HCT116 (cell line): ENCODE results near the gene CROT. TPM values are rescaled to one million over a fixed set of nuclear protein-coding genes. Genes with fewer than 3 reads are reported as not detected.

ENCODE experiments used
- ATAC-seq: fragments of 200-7000 bp; cut with Tn5 transposase; 2 replicates; pipeline ENCODE4 v1.9.1; 2020; ENCODE audit warnings: mild to moderate bottlenecking, moderate library complexity
- BruUV-seq: library from RNA; stranded (reverse); fragments of 400-500 nt; replicated peaks from 2 replicates; lab custom pipeline; 2021; lab: Mats Ljungman, UMichigan
- CTCF ChIA-PET: fragments of 300-600 bp; sonication (Branson Sonifier 250); formaldehyde crosslinking; loops from one replicate; lab custom pipeline; 2021; ENCODE audit warnings: antibody characterized with exemption; lab: Charles Lee
- POLR2A ChIA-PET: fragments of 300-600, 350-600 bp; sonication (Branson Sonifier 250); formaldehyde crosslinking; loops from one replicate; lab custom pipeline; 2021; ENCODE audit warnings: antibody characterized with exemption; lab: Charles Lee
- RAD21 ChIA-PET, 2 experiments: fragments of 300-600 bp; sonication (Branson Sonifier 250); formaldehyde crosslinking; loops; one replicate each; lab custom pipeline; 2023; ENCODE audit warnings: low total read pairs in 2 of 2; ENCODE audit not compliant: uncharacterized antibody in 2 of 2, unreplicated experiment in 2 of 2, low non-redundant PET in 1 of 2; lab: Charles Lee
- DNase-seq: peaks from one replicate; pipeline ENCODE4 v3.0.0-alpha.2; 2010; ENCODE audit warnings: low read depth, low spot score
- H2AFZ ChIP-seq: fragments of 200-600 bp; shearing (Covaris generic), sonication (generic); 2 replicates; pipeline ENCODE4 v1.6.1; 2017; ENCODE audit warnings: low read depth, mixed run types, mixed read lengths, antibody characterized with exemption, low read length; ENCODE audit not compliant: poor library complexity, severe bottlenecking
- H3K27ac ChIP-seq: 2 replicates; pipeline ENCODE4 v1.5.1; 2012; ENCODE audit warnings: low read depth, low read length
- H3K27me3 ChIP-seq: fragments of 200-600 bp; sonication (generic); 2 replicates; pipeline ENCODE4 v1.6.1; 2016; ENCODE audit warnings: mixed run types, low read length, mixed read lengths; ENCODE audit not compliant: insufficient read depth
- H3K36me3 ChIP-seq, 2 experiments: fragments of 200-500 bp in 1 of 2; fragments of 200-600 bp in 1 of 2; sonication (Bioruptor generic) in 1 of 2; sonication (generic) in 1 of 2; 2 replicates each; pipeline versions ENCODE4 v1.5.1 to v1.6.1; 2014 to 2016; ENCODE audit warnings: low read length in 2 of 2, inconsistent platforms in 1 of 2, mixed read lengths in 1 of 2, mixed run types in 1 of 2; ENCODE audit not compliant: insufficient read depth in 2 of 2, control insufficient read depth in 1 of 2
- H3K4me1 ChIP-seq, 2 experiments: fragments of 200-600 bp in 1 of 2; sonication (generic) in 1 of 2; 2 replicates each; pipeline versions ENCODE4 v1.5.1 to v1.6.1; 2012 to 2017; ENCODE audit warnings: low read length in 2 of 2, inconsistent platforms in 1 of 2, mild to moderate bottlenecking in 1 of 2, mixed read lengths in 1 of 2, mixed run types in 1 of 2, moderate library complexity in 1 of 2; ENCODE audit not compliant: insufficient read depth in 2 of 2, control insufficient read depth in 1 of 2
- H3K4me2 ChIP-seq: fragments of 200-600 bp; sonication (generic); 2 replicates; pipeline ENCODE4 v1.6.1; 2017; ENCODE audit warnings: mixed run types, low read length, mixed read lengths
- H3K4me3 ChIP-seq, 2 experiments: fragments of 200-600 bp in 1 of 2; sonication (generic) in 1 of 2; replicated peaks in 1 of 2; 2 replicates each; pipeline ENCODE4 v1.5.1; 2011 to 2016; ENCODE audit warnings: low read length in 2 of 2, control low read depth in 1 of 2, low read depth in 1 of 2, mild to moderate bottlenecking in 1 of 2, mixed read lengths in 1 of 2, mixed run types in 1 of 2
- H3K79me2 ChIP-seq: fragments of 200-600 bp; sonication (generic); 2 replicates; pipeline ENCODE4 v1.6.1; 2017; ENCODE audit warnings: mild to moderate bottlenecking, mixed run types, low read length, moderate library complexity, mixed read lengths; ENCODE audit not compliant: insufficient read depth
- H3K9ac ChIP-seq: fragments of 200-600 bp; sonication (generic); 2 replicates; pipeline ENCODE4 v1.6.1; 2016; ENCODE audit warnings: low read length, mixed read lengths
- H3K9me2 ChIP-seq: fragments of 200-600 bp; sonication (generic), shearing (Covaris generic); 2 replicates; pipeline ENCODE4 v1.6.1; 2017; ENCODE audit warnings: mixed run types, mild to moderate bottlenecking, moderate library complexity; ENCODE audit not compliant: insufficient read depth
- H3K9me3 ChIP-seq, 2 experiments: fragments of 200-500 bp in 1 of 2; fragments of 200-600 bp in 1 of 2; sonication (Bioruptor generic) in 1 of 2; sonication (generic) in 1 of 2; 2 replicates each; pipeline ENCODE4 v1.6.1; 2014 to 2017; ENCODE audit warnings: low read length in 2 of 2, mixed read lengths in 2 of 2, inconsistent platforms in 1 of 2, low read depth in 1 of 2, mild to moderate bottlenecking in 1 of 2, mixed run types in 1 of 2, moderate library complexity in 1 of 2; ENCODE audit not compliant: control insufficient read depth in 1 of 2, insufficient read depth in 1 of 2
- H4K20me1 ChIP-seq: fragments of 200-600 bp; sonication (generic), shearing (Covaris generic); 2 replicates; pipeline ENCODE4 v1.6.1; 2017; ENCODE audit warnings: mixed run types, mild to moderate bottlenecking, moderate library complexity; ENCODE audit not compliant: insufficient read depth
- EGR1 ChIP-seq: IDR thresholded peaks from 2 replicates; pipeline ENCODE4 v1.6.1; 2012; ENCODE audit warnings: low read depth
- EZH2 ChIP-seq: fragments of 200-600 bp; sonication (generic); IDR thresholded peaks from 2 replicates; pipeline ENCODE4 v1.6.1; 2017; ENCODE audit warnings: antibody characterized with exemption, mixed run types
- JUND ChIP-seq: IDR thresholded peaks from 2 replicates; pipeline ENCODE4 v1.6.1; 2012
- POLR2A ChIP-seq: IDR thresholded peaks from 2 replicates; pipeline ENCODE4 v1.7.0; 2011; ENCODE audit warnings: borderline replicate concordance; ENCODE audit not compliant: insufficient read depth, insufficient read length; ENCODE audit errors: extremely low read depth
- SP1 ChIP-seq: IDR thresholded peaks from 2 replicates; pipeline ENCODE4 v1.6.1; 2012; ENCODE audit warnings: low read depth
- YY1 ChIP-seq: IDR thresholded peaks from 2 replicates; pipeline ENCODE4 v1.6.1; 2011; ENCODE audit warnings: low read length, low read depth, moderate library complexity, mild to moderate bottlenecking; ENCODE audit not compliant: insufficient replicate concordance; ENCODE audit errors: extremely low read depth
- ZFX ChIP-seq: fragments of 450-650 bp; IDR thresholded peaks from 2 replicates; pipeline ENCODE4 v1.6.1; 2017
- ZNF274 ChIP-seq: fragments of 200-500 bp; sonication (Bioruptor generic); IDR thresholded peaks from 2 replicates; pipeline ENCODE4 v1.6.1; 2014; ENCODE audit warnings: mild to moderate bottlenecking, low read depth, low read length, inconsistent platforms
- intact Hi-C: fragments of 100-400 bp; cut with micrococcal nuclease; formaldehyde crosslinking; loops from 2 replicates; pipeline ENCODE4 v1.10.0; 2022
- total RNA-seq: library from RNA; stranded (reverse); gene quantifications from one replicate; pipeline ENCODE4 v1.2.1, GENCODE V29; 2021; ENCODE audit not compliant: unreplicated experiment
- TF ChIP-seq, protein P1 (sequence below): IDR thresholded peaks from 2 replicates; pipeline ENCODE4 v1.6.1; 2012
- TF ChIP-seq, protein P2 (sequence below): IDR thresholded peaks from 2 replicates; pipeline ENCODE4 v1.6.1; 2011; ENCODE audit warnings: mild to moderate bottlenecking, low read length, moderate library complexity; ENCODE audit not compliant: insufficient replicate concordance; ENCODE audit errors: extremely low read depth
- TF ChIP-seq, protein P3 (sequence below): IDR thresholded peaks from 2 replicates; pipeline ENCODE4 v1.6.1; 2012
- TF ChIP-seq, protein P4 (sequence below): IDR thresholded peaks from 2 replicates; pipeline ENCODE4 v1.6.1; 2012; ENCODE audit warnings: low read depth

Gene CROT
- total RNA-seq, 1 experiment from 2014 or later = 0.07 TPM

DNA sequence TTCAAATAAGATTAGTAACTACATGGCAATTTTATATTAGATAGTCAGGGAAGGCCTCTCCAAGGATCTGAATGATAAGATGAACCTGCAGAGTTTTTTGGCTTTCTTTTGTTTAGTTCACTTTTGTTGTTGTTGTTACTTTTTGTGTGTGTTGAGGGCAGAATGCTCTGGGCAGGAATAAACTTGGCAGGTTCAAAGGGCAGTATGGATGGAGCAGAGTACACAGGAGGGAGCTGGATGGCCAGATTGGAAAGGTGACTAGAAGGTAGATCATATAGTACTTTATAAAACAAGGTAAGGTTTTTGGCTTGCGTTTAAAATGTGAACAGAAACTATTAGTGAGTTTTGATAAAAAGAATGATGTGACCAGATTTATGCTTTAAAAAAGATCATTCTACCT, 17.9 kb downstream of the CROT start:
- no peak overlapping the region for H3K4me2 ChIP-seq
- H2AFZ ChIP-seq = no peak overlapping the region
- no peaks in the 10 kb centered on the region for H3K4me1 ChIP-seq
- no TSS peak for BruUV-seq
- ATAC-seq (no peak), DNase-seq (no peak)
- H3K27me3 ChIP-seq = no peaks in the 10 kb centered on the region
- no peak overlapping the region for H3K9ac ChIP-seq
- H3K27ac ChIP-seq = no peak overlapping the region
- intact Hi-C loops = no loop called here
- no peaks in the 10 kb centered on the region for H3K9me3 ChIP-seq
- ChIA-PET POLR2A (no interaction called here), RAD21 (no interaction called here), CTCF (no interaction called here)
- no peaks in the 10 kb centered on the region for H3K9me2 ChIP-seq
- H3K79me2 ChIP-seq = no peaks in the 10 kb centered on the region
- H3K4me3 ChIP-seq = no peak overlapping the region
- no peaks in the 10 kb centered on the region for H4K20me1 ChIP-seq
- TF ChIP-seq ZNF274 (no peak), EGR1 (no peak), POLR2A (no peak)
- TF ChIP-seq, protein P1, sequence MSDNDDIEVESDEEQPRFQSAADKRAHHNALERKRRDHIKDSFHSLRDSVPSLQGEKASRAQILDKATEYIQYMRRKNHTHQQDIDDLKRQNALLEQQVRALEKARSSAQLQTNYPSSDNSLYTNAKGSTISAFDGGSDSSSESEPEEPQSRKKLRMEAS = no peak
- TF ChIP-seq, protein P2, sequence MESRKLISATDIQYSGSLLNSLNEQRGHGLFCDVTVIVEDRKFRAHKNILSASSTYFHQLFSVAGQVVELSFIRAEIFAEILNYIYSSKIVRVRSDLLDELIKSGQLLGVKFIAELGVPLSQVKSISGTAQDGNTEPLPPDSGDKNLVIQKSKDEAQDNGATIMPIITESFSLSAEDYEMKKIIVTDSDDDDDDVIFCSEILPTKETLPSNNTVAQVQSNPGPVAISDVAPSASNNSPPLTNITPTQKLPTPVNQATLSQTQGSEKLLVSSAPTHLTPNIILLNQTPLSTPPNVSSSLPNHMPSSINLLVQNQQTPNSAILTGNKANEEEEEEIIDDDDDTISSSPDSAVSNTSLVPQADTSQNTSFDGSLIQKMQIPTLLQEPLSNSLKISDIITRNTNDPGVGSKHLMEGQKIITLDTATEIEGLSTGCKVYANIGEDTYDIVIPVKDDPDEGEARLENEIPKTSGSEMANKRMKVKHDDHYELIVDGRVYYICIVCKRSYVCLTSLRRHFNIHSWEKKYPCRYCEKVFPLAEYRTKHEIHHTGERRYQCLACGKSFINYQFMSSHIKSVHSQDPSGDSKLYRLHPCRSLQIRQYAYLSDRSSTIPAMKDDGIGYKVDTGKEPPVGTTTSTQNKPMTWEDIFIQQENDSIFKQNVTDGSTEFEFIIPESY = no peak
- no peaks in the 10 kb centered on the region for H3K36me3 ChIP-seq

DNA sequence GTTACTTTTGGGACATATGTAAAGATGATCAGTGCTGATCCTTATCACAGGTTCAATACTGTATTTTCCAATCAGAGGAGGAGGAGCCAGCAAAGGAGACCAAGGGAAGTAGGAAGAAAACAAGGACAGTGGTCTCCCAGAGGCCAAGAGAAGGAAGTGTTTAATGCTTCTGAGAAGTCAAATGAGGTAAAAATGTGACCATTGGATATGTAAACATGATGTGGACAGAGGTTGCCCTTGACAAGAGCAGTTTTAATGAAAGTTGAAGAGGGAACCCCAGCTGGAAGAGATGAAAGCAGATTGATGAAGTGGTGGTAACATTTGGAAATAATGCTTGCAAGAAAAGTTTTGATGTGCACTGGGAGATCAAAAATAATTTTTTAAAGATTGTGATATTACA, 18.8 kb downstream of the CROT start:
- Histone ChIP-seq H3K4me1 (no peaks in the 10 kb centered on the region), H3K4me3 (no peak overlapping the region), H3K27ac (no peak overlapping the region), H3K9ac (no peak overlapping the region), H2AFZ (no peak overlapping the region), H3K9me3 (no peaks in the 10 kb centered on the region), H3K36me3 (no peaks in the 10 kb centered on the region), H3K79me2 (no peaks in the 10 kb centered on the region), H3K4me2 (no peak overlapping the region), H4K20me1 (no peaks in the 10 kb centered on the region), H3K27me3 (no peaks in the 10 kb centered on the region), H3K9me2 (no peaks in the 10 kb centered on the region)
- BruUV-seq = no TSS peak
- RAD21 ChIA-PET = no interaction called here
- DNase-seq (no peak), ATAC-seq (no peak)
- TF ChIP-seq EZH2 = no peak
- no peak for TF ChIP-seq SP1
- TF ChIP-seq EGR1 = no peak
- TF ChIP-seq, protein P3, sequence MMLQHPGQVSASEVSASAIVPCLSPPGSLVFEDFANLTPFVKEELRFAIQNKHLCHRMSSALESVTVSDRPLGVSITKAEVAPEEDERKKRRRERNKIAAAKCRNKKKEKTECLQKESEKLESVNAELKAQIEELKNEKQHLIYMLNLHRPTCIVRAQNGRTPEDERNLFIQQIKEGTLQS = no peak
- TF ChIP-seq ZFX = no peak
- no peak for TF ChIP-seq POLR2A
- TF ChIP-seq YY1 = no peak
- TF ChIP-seq, protein P4, sequence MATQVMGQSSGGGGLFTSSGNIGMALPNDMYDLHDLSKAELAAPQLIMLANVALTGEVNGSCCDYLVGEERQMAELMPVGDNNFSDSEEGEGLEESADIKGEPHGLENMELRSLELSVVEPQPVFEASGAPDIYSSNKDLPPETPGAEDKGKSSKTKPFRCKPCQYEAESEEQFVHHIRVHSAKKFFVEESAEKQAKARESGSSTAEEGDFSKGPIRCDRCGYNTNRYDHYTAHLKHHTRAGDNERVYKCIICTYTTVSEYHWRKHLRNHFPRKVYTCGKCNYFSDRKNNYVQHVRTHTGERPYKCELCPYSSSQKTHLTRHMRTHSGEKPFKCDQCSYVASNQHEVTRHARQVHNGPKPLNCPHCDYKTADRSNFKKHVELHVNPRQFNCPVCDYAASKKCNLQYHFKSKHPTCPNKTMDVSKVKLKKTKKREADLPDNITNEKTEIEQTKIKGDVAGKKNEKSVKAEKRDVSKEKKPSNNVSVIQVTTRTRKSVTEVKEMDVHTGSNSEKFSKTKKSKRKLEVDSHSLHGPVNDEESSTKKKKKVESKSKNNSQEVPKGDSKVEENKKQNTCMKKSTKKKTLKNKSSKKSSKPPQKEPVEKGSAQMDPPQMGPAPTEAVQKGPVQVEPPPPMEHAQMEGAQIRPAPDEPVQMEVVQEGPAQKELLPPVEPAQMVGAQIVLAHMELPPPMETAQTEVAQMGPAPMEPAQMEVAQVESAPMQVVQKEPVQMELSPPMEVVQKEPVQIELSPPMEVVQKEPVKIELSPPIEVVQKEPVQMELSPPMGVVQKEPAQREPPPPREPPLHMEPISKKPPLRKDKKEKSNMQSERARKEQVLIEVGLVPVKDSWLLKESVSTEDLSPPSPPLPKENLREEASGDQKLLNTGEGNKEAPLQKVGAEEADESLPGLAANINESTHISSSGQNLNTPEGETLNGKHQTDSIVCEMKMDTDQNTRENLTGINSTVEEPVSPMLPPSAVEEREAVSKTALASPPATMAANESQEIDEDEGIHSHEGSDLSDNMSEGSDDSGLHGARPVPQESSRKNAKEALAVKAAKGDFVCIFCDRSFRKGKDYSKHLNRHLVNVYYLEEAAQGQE = no peak
- no peak for TF ChIP-seq JUND
- intact Hi-C loops = no loop called here
- POLR2A ChIA-PET = no interaction called here
- CTCF ChIA-PET = no interaction called here
